ENCODE results near the gene IL34.
"Not testable (repeated sequence)": the region's sequence is repeated elsewhere in the genome, so short reads cannot be mapped to it uniquely, and the experiment has no call there.

IL34 gene

GRCh38 chr16:70632273-70632672 is 14.1 kb upstream of the IL34 start:
- DNase-seq, result no peak

GRCh38 chr16:70633617-70634016 is 12.7 kb upstream of the IL34 start:
- not testable (repeated sequence) for DNase-seq

GRCh38 chr16:70634861-70635260 is 11.5 kb upstream of the IL34 start:
- DNase-seq, result no peak

- no peak for DNase-seq
These were observed 10.9 kb upstream of the IL34 start for GRCh38 chr16:70635336-70636016.

GRCh38 chr16:70638814-70639792 is 7.3 kb upstream of the IL34 start:
- DNase-seq, result peak; percentile 43

- no peak for DNase-seq
These were observed 3.7 kb upstream of the IL34 start for GRCh38 chr16:70642633-70643032.

- not testable (repeated sequence) for DNase-seq
These were observed 3.1 kb upstream of the IL34 start for GRCh38 chr16:70643264-70643663.

- no peak for DNase-seq
These were observed 1.4 kb upstream of the IL34 start for GRCh38 chr16:70644763-70645597.

GRCh38 chr16:70647441-70648359 is 1.3 kb downstream of the IL34 start:
- DNase-seq, result no peak

- no peak for DNase-seq
These were observed 2.2 kb downstream of the IL34 start for GRCh38 chr16:70648606-70649005.

GRCh38 chr16:70649300-70649699 is 2.9 kb downstream of the IL34 start:
- no peak for DNase-seq

- DNase-seq, result no peak
These were observed 3.9 kb downstream of the IL34 start for GRCh38 chr16:70650216-70650615.

- no peak for DNase-seq
These were observed 5.2 kb downstream of the IL34 start for GRCh38 chr16:70651524-70651923.

GRCh38 chr16:70652322-70652721 is 6.0 kb downstream of the IL34 start:
- no peak for DNase-seq

GRCh38 chr16:70653406-70653805 is 7.0 kb downstream of the IL34 start:
- no peak for DNase-seq

GRCh38 chr16:70653809-70654771 is 7.7 kb downstream of the IL34 start:
- DNase-seq, result peak; percentile 90

- DNase-seq, result no peak
These were observed 9.8 kb downstream of the IL34 start for GRCh38 chr16:70656065-70656711.

- DNase-seq, result peak; percentile 80
These were observed 10.4 kb downstream of the IL34 start for GRCh38 chr16:70656712-70657263.

- DNase-seq, result peak; percentile 87
These were observed 11.6 kb downstream of the IL34 start for GRCh38 chr16:70657956-70658355.

- DNase-seq, result no peak
These were observed 12.6 kb downstream of the IL34 start for GRCh38 chr16:70658921-70659320.
